Measurements from ENCODE around the gene SYNJ1. TPM values are rescaled to one million over a fixed set of nuclear protein-coding genes. Genes with fewer than 3 reads are reported as not detected.
"Not testable (repeated sequence)": the region's sequence is repeated elsewhere in the genome, so short reads cannot be mapped to it uniquely, and the experiment has no call there.

SYNJ1 gene
- total and polyA plus RNA-seq, 2 donors from 2014 or later: 6.6 to 24.3 TPM

DNA sequence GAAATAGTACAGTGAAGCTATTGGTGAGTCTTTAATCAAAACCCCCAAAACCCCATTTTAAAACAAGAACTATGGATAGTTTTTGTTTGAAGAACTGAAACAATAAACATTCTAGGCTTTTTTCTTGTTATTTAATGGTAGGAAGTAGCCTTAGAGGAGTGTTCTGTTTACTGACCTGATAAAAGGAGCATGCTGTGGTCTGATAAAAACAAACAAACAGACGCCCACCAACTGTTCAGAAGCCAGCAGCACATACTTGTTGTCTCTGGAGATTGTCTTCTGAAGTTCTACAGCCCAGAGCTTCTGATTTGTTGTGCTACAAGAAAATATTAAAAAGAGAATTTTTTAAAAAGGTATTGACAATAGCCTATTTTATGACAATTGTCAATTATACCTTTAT, 61.6 kb downstream of the SYNJ1 start:
- no peak for FAIRE-seq
- Histone ChIP-seq H3K27ac (ENCODE audit: low read depth in 2 of 2, low read length in 2 of 2) (no peak overlapping the region), H3K9me3 (ENCODE audit: control insufficient read depth in 2 of 3, insufficient read depth in 1 of 3, low read length in 3 of 3) (peaks cover 0 to 10% (median 5%) of the 10 kb centered on the region in 3 donors), H3K27me3 (ENCODE audit: control insufficient read depth, insufficient read depth, low read length) (no peaks in the 10 kb centered on the region), H3K4me1 (ENCODE audit: control insufficient read depth in 2 of 3, insufficient read depth in 2 of 3, low read depth in 1 of 3, low read length in 3 of 3) (peaks cover 0 to under 1% (median 0%) of the 10 kb centered on the region in 3 donors), H3K36me3 (ENCODE audit: control insufficient read depth in 2 of 3, insufficient read depth in 3 of 3, low read length in 3 of 3) (peaks cover 8 to 28% (median 22%) of the 10 kb centered on the region in 3 donors), H3K4me3 (ENCODE audit: low read length in 3 of 3) (no peak overlapping the region), H3K9ac (ENCODE audit: low read length in 3 of 3) (no peak overlapping the region)
- intact Hi-C loops (cut with DNase I): no loop called here
- TF ChIP-seq, protein P1, sequence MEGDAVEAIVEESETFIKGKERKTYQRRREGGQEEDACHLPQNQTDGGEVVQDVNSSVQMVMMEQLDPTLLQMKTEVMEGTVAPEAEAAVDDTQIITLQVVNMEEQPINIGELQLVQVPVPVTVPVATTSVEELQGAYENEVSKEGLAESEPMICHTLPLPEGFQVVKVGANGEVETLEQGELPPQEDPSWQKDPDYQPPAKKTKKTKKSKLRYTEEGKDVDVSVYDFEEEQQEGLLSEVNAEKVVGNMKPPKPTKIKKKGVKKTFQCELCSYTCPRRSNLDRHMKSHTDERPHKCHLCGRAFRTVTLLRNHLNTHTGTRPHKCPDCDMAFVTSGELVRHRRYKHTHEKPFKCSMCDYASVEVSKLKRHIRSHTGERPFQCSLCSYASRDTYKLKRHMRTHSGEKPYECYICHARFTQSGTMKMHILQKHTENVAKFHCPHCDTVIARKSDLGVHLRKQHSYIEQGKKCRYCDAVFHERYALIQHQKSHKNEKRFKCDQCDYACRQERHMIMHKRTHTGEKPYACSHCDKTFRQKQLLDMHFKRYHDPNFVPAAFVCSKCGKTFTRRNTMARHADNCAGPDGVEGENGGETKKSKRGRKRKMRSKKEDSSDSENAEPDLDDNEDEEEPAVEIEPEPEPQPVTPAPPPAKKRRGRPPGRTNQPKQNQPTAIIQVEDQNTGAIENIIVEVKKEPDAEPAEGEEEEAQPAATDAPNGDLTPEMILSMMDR (IDR thresholded peaks at IDR 0.05; ENCODE audit: borderline replicate concordance, extremely low read depth, insufficient read depth): no peak
- DNase-seq: no peak

DNA sequence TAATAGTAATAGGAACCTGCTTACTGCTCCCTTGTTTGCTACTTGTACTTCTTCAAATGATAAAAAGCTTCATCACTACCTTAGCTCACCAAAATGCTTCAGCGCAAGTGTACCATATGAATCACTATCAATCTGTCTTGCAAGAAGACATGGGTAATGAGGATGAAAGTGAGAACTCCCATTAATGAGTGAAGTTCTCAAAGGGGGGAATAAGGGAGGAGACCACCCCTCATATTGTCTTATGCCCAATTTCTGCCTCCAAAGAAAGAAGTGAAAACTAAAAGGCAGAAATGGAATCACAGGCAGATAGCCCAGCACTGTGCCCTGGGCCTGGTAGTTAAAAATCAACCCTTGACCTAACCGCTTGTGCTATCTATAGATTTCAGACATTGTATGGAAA, 63.7 kb downstream of the SYNJ1 start:
- H3K36me3 ChIP-seq (ENCODE audit: control insufficient read depth in 2 of 3, insufficient read depth in 3 of 3, low read length in 3 of 3): peaks cover 8 to 28% (median 22%) of the 10 kb centered on the region in 3 donors

DNA sequence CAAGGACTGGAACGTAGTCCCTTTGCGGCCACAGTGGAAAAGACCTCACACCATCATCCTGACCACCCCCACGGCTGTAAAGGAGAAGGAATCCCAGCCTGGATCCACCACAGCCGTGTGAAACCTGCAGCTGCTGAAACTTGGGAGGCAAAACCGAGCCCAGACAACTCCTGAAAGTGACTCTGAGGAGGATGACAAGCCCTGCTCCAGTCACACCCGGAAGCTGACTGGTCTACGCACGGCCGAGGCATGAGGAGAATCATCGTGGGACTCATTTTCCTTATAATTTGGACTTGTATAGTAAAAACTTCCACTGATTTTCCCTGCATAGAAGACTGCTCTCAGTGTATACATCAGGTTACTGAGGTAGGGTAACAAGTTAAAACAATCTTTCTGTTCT, 65.8 kb downstream of the SYNJ1 start:
- H3K27ac ChIP-seq (ENCODE audit: low read depth in 2 of 2, low read length in 2 of 2); H3K9ac ChIP-seq (ENCODE audit: low read length in 3 of 3); DNase-seq; H3K4me1 ChIP-seq (ENCODE audit: control insufficient read depth in 2 of 3, insufficient read depth in 2 of 3, low read depth in 1 of 3, low read length in 3 of 3); intact Hi-C loops (cut with DNase I); H3K4me3 ChIP-seq (ENCODE audit: low read length in 3 of 3); FAIRE-seq; H3K27me3 ChIP-seq (ENCODE audit: control insufficient read depth, insufficient read depth, low read length); H3K9me3 ChIP-seq (ENCODE audit: control insufficient read depth in 2 of 3, insufficient read depth in 1 of 3, low read length in 3 of 3): not testable (repeated sequence)
- peaks cover 8 to 28% (median 22%) of the 10 kb centered on the region in 3 donors for H3K36me3 ChIP-seq (ENCODE audit: control insufficient read depth in 2 of 3, insufficient read depth in 3 of 3, low read length in 3 of 3)

More for the DNA sequence above, 63.7 kb downstream of the SYNJ1 start:
- H3K4me3 ChIP-seq (ENCODE audit: low read length in 3 of 3); H3K27me3 ChIP-seq (ENCODE audit: control insufficient read depth, insufficient read depth, low read length); DNase-seq; H3K9me3 ChIP-seq (ENCODE audit: control insufficient read depth in 2 of 3, insufficient read depth in 1 of 3, low read length in 3 of 3); H3K4me1 ChIP-seq (ENCODE audit: control insufficient read depth in 2 of 3, insufficient read depth in 2 of 3, low read depth in 1 of 3, low read length in 3 of 3); intact Hi-C loops (cut with DNase I); H3K9ac ChIP-seq (ENCODE audit: low read length in 3 of 3); H3K27ac ChIP-seq (ENCODE audit: low read depth in 2 of 2, low read length in 2 of 2); FAIRE-seq: not testable (repeated sequence)

DNA sequence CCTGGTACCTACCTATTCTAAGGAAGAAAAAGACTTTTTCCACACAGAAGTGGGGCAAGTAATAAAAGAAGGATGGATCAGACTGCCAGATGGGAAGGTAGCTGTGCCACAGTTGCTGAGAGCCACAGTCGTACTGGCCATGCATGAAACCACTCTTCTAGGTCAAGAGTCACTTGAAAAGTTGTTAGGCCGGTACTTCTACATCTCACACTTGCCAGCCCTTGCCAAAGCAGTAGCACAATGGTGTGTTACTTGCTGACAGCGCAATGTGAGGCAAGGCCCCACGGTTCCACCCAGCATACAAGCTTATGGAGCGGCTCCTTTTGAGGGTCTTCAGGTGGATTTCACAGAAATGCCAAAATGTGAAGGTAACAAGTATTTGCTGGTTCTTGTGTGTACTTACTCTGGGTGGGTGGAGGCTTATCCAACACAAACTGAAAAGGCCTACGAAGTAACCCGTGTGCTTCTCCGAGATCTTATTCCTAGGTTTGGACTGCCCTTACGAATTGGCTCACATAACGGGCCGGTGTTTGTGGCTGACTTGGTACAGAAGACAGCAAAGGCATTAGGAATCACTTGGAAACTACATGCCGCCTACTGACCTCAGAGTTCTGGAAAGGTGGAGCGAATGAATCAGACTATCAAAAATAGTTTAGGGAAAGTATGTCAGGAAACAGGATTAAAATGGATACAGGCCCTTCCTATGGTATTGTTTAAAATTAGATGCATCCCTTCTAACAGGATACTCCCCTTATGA, 66.6 kb downstream of the SYNJ1 start:
- FAIRE-seq; H3K9me3 ChIP-seq (ENCODE audit: control insufficient read depth in 2 of 3, insufficient read depth in 1 of 3, low read length in 3 of 3); H3K27ac ChIP-seq (ENCODE audit: low read depth in 2 of 2, low read length in 2 of 2); H3K27me3 ChIP-seq (ENCODE audit: control insufficient read depth, insufficient read depth, low read length); intact Hi-C loops (cut with DNase I); H3K9ac ChIP-seq (ENCODE audit: low read length in 3 of 3); H3K4me3 ChIP-seq (ENCODE audit: low read length in 3 of 3); H3K4me1 ChIP-seq (ENCODE audit: control insufficient read depth in 2 of 3, insufficient read depth in 2 of 3, low read depth in 1 of 3, low read length in 3 of 3): not testable (repeated sequence)
- H3K36me3 ChIP-seq (ENCODE audit: control insufficient read depth in 2 of 3, insufficient read depth in 3 of 3, low read length in 3 of 3): peaks cover 8 to 26% (median 21%) of the 10 kb centered on the region in 3 donors
- DNase-seq: peak in 1 of 5 donors; percentile 5

DNA sequence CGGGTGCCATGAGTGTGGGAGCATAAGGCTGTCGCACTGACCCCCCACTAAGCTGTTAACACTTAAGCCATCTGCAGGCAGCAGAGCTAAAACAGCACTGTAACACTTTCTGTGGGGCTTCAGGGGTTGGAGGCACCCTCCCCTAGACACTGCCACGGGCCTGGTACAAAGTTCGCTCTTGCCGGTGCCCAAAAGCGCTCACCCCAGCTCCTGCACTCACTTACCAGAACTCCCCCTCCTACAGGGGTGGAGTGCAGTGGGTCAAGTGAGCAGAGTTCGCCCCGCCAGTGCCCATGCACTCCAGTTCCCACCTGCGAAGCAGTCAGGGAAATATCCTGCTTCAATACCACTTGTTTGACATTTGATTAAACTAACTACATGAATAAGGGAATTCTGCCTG, 69.3 kb downstream of the SYNJ1 start:
- Histone ChIP-seq H3K27me3 (ENCODE audit: control insufficient read depth, insufficient read depth, low read length) (no peaks in the 10 kb centered on the region), H3K4me3 (ENCODE audit: low read length in 3 of 3) (peak overlapping the region in 1 of 3 donors; percentile 7), H3K9ac (ENCODE audit: low read length in 3 of 3) (no peak overlapping the region), H3K9me3 (ENCODE audit: control insufficient read depth in 2 of 3, insufficient read depth in 1 of 3, low read length in 3 of 3) (no peaks in the 10 kb centered on the region), H3K27ac (ENCODE audit: low read depth in 2 of 2, low read length in 2 of 2) (peak overlapping the region; percentile 11 to 25), H3K4me1 (ENCODE audit: control insufficient read depth in 2 of 3, insufficient read depth in 2 of 3, low read depth in 1 of 3, low read length in 3 of 3) (peaks cover 0 to 8% (median 0%) of the 10 kb centered on the region in 3 donors), H3K36me3 (ENCODE audit: control insufficient read depth in 2 of 3, insufficient read depth in 3 of 3, low read length in 3 of 3) (no peaks in the 10 kb centered on the region)
- no peak for DNase-seq
- no peak for FAIRE-seq
- intact Hi-C loops (cut with DNase I): no loop called here
- TF ChIP-seq, protein P1 (IDR thresholded peaks at IDR 0.05; ENCODE audit: borderline replicate concordance, extremely low read depth, insufficient read depth): no peak

All from kidney (tissue), 14 donors.